DMS114 treated with DMSO at 0.1 percent for 48 hours (cell line): ENCODE measurements around the gene EID1.
"Not testable (repeated sequence)": the region's sequence is repeated elsewhere in the genome, so short reads cannot be mapped to it uniquely, and the experiment has no call there.

Source experiments
- DNase-seq: peaks from one replicate; lab custom pipeline; 2025; ENCODE audit not compliant: unreplicated experiment; lab: John Stamatoyannopoulos, UW

Gene EID1

GRCh38 chr15:48905847-48906246 is 27.9 kb downstream of the EID1 start:
- DNase-seq = no peak

GRCh38 chr15:48909313-48909712 is 31.4 kb downstream of the EID1 start:
- DNase-seq = not testable (repeated sequence)

GRCh38 chr15:48910554-48910953 is 32.6 kb downstream of the EID1 start:
- DNase-seq = not testable (repeated sequence)

GRCh38 chr15:48913141-48913540 is 35.2 kb downstream of the EID1 start:
- DNase-seq = no peak

GRCh38 chr15:48914717-48915116 is 36.8 kb downstream of the EID1 start:
- no peak for DNase-seq

- no peak for DNase-seq
Measured at GRCh38 chr15:48915861-48916260, 37.9 kb downstream of the EID1 start.

- DNase-seq = no peak
Measured at GRCh38 chr15:48916721-48917120, 38.8 kb downstream of the EID1 start.

- no peak for DNase-seq
Measured at GRCh38 chr15:48922046-48922445, 44.1 kb downstream of the EID1 start.

- DNase-seq = no peak
Measured at GRCh38 chr15:48924528-48925393, 46.8 kb downstream of the EID1 start.

GRCh38 chr15:48925714-48926223 is 47.8 kb downstream of the EID1 start:
- no peak for DNase-seq

GRCh38 chr15:48928877-48929538 is 51.1 kb downstream of the EID1 start:
- DNase-seq = no peak

GRCh38 chr15:48929661-48930060 is 51.7 kb downstream of the EID1 start:
- no peak for DNase-seq
